IMR-90 (cell line): ENCODE data around the gene TJAP1. TPM values are rescaled to one million over a fixed set of nuclear protein-coding genes. Genes with fewer than 3 reads are reported as not detected.
A peak's percentile ranks its signal among the peaks of the same experiment; 100 is the strongest.

Experiments used
- ATAC-seq: fragments of 200-7000 bp; cut with Tn5 transposase; 2 replicates; pipeline ENCODE4 v1.9.1; 2020; ENCODE audit warnings: low read depth, mild to moderate bottlenecking, moderate library complexity
- BruUV-seq: library from RNA; stranded (reverse); fragments of 400-500 nt; replicated peaks from 2 replicates; lab custom pipeline; 2021; lab: Mats Ljungman, UMichigan
- CTCF ChIA-PET: fragments of 300-600 bp; formaldehyde crosslinking; extraction: SDS; loops from one replicate; lab custom pipeline; 2021; ENCODE audit warnings: antibody characterized with exemption; lab: Yijun Ruan, JAX
- POLR2A ChIA-PET: fragments of 300-600 bp; sonication (Branson Sonifier 250); formaldehyde crosslinking; loops from one replicate; lab custom pipeline; 2022; ENCODE audit warnings: antibody characterized with exemption; ENCODE audit not compliant: unreplicated experiment; lab: Charles Lee
- DNase-seq: peaks from one replicate; pipeline ENCODE4 v3.0.0; 2013
- H2AFZ ChIP-seq: replicated peaks from 2 replicates; pipeline ENCODE3; 2013; ENCODE audit warnings: low read length, mild to moderate bottlenecking; ENCODE audit not compliant: poor library complexity
- H2AK5ac ChIP-seq: 2 replicates; pipeline ENCODE4 v1.6.1; 2013; ENCODE audit warnings: low read depth, low read length, inconsistent platforms
- H2AK9ac ChIP-seq: replicated peaks from 2 replicates; pipeline ENCODE3; 2013; ENCODE audit warnings: mild to moderate bottlenecking, low read depth, low read length, moderate library complexity; ENCODE audit not compliant: poor library complexity
- H2BK120ac ChIP-seq: 2 replicates; pipeline ENCODE4 v1.6.1; 2013; ENCODE audit warnings: low read depth, low read length, inconsistent platforms
- H2BK15ac ChIP-seq: 3 replicates; pipeline ENCODE4 v1.6.1; 2013; ENCODE audit warnings: low read depth, low read length, inconsistent platforms
- H2BK20ac ChIP-seq: 2 replicates; pipeline ENCODE4 v1.6.1; 2013; ENCODE audit warnings: low read depth, mild to moderate bottlenecking, inconsistent platforms, low read length, moderate library complexity
- H2BK5ac ChIP-seq: 2 replicates; pipeline ENCODE4 v1.6.1; 2013; ENCODE audit warnings: mild to moderate bottlenecking, low read depth, low read length, inconsistent platforms; ENCODE audit not compliant: poor library complexity, severe bottlenecking
- H3K14ac ChIP-seq: replicated peaks from 2 replicates; pipeline ENCODE4 v1.6.1; 2013; ENCODE audit warnings: low read depth, low read length, inconsistent platforms
- H3K18ac ChIP-seq: 2 replicates; pipeline ENCODE4 v1.6.1; 2013; ENCODE audit warnings: low read depth, low read length, control low read depth
- H3K23ac ChIP-seq: 2 replicates; pipeline ENCODE4 v1.6.1; 2013; ENCODE audit warnings: low read depth, low read length, inconsistent platforms
- H3K27ac ChIP-seq: 2 replicates; pipeline ENCODE4 v1.5.1; 2013; ENCODE audit warnings: mild to moderate bottlenecking, control low read depth, low read length; ENCODE audit not compliant: insufficient read depth
- H3K27me3 ChIP-seq: 2 replicates; pipeline ENCODE4 v1.6.1; 2013; ENCODE audit warnings: low read length; ENCODE audit not compliant: control insufficient read depth, insufficient read depth
- H3K36me3 ChIP-seq: 2 replicates; pipeline ENCODE4 v1.6.1; 2013; ENCODE audit warnings: low read length, mixed read lengths; ENCODE audit not compliant: control insufficient read depth, insufficient read depth
- H3K4ac ChIP-seq: 2 replicates; pipeline ENCODE4 v1.6.1; 2013; ENCODE audit warnings: low read depth, low read length, inconsistent platforms
- H3K4me1 ChIP-seq: 2 replicates; pipeline ENCODE4 v1.6.1; 2013; ENCODE audit warnings: low read length, mixed read lengths; ENCODE audit not compliant: control insufficient read depth, insufficient read depth
- H3K4me2 ChIP-seq: 2 replicates; pipeline ENCODE4 v1.6.1; 2013; ENCODE audit warnings: low read depth, mild to moderate bottlenecking, control low read depth, low read length, moderate library complexity
- H3K4me3 ChIP-seq: 2 replicates; pipeline ENCODE4 v1.5.1; 2013; ENCODE audit warnings: low read depth, mild to moderate bottlenecking, control low read depth, low read length, moderate library complexity; ENCODE audit not compliant: insufficient read depth
- H3K56ac ChIP-seq: 2 replicates; pipeline ENCODE4 v1.6.1; 2013; ENCODE audit warnings: low read length, inconsistent platforms; ENCODE audit not compliant: insufficient read depth; ENCODE audit errors: extremely low read depth
- H3K79me1 ChIP-seq, 2 experiments: 2 replicates each; pipeline ENCODE4 v1.6.1; 2013; ENCODE audit warnings: low read length in 2 of 2, inconsistent platforms in 1 of 2, low read depth in 1 of 2
- H3K9ac ChIP-seq: 2 replicates; pipeline ENCODE4 v1.6.1; 2013; ENCODE audit warnings: low read depth, low read length, control low read depth
- H3K9me1 ChIP-seq: 2 replicates; pipeline ENCODE4 v1.6.1; 2013; ENCODE audit warnings: low read length, inconsistent platforms; ENCODE audit not compliant: insufficient read depth
- H3K9me3 ChIP-seq: 2 replicates; pipeline ENCODE4 v1.6.1; 2013; ENCODE audit warnings: low read length; ENCODE audit not compliant: control insufficient read depth, insufficient read depth
- H4K20me1 ChIP-seq: 2 replicates; pipeline ENCODE4 v1.6.1; 2013; ENCODE audit warnings: low read length, inconsistent platforms; ENCODE audit not compliant: insufficient read depth
- H4K5ac ChIP-seq: 2 replicates; pipeline ENCODE4 v1.6.1; 2013; ENCODE audit warnings: mild to moderate bottlenecking, low read depth, low read length, control low read depth
- H4K8ac ChIP-seq, 2 experiments: 2 replicates each; pipeline ENCODE4 v1.6.1; 2013; ENCODE audit warnings: low read depth in 2 of 2, low read length in 2 of 2, control low read depth in 1 of 2, inconsistent platforms in 1 of 2
- H4K91ac ChIP-seq: 2 replicates; pipeline ENCODE4 v1.6.1; 2013; ENCODE audit warnings: low read depth, low read length, inconsistent platforms; ENCODE audit not compliant: insufficient read depth
- BHLHE40 ChIP-seq: fragments of 150-350 bp; IDR thresholded peaks from 2 replicates; pipeline ENCODE4 v1.6.1; 2016; ENCODE audit warnings: mild to moderate bottlenecking, low read depth, low read length
- CEBPB ChIP-seq: IDR thresholded peaks from 2 replicates; pipeline ENCODE4 v1.6.1; 2012; ENCODE audit warnings: low read depth, low read length, improper control_type of control experiment
- ELK1 ChIP-seq: fragments of 150-350 bp; IDR thresholded peaks from 2 replicates; pipeline ENCODE4 v1.6.1; 2016; ENCODE audit warnings: low read depth, mild to moderate bottlenecking, low read length, moderate library complexity, borderline replicate concordance
- MAZ ChIP-seq: IDR thresholded peaks from 2 replicates; pipeline ENCODE4 v1.6.1; 2012; ENCODE audit warnings: low read depth, mild to moderate bottlenecking, low read length, improper control_type of control experiment, moderate library complexity, borderline replicate concordance
- MXI1 ChIP-seq: IDR thresholded peaks from 2 replicates; pipeline ENCODE4 v1.6.1; 2012; ENCODE audit warnings: low read depth, mild to moderate bottlenecking, low read length, moderate library complexity, borderline replicate concordance
- NFE2L2 ChIP-seq: fragments of 150-350 bp; IDR thresholded peaks from 2 replicates; pipeline ENCODE4 v1.6.1; 2016; ENCODE audit warnings: low read depth, mild to moderate bottlenecking, low read length
- POLR2A ChIP-seq: IDR thresholded peaks from 2 replicates; pipeline ENCODE4 v1.6.1; 2012; ENCODE audit warnings: mild to moderate bottlenecking, low read depth, low read length
- RAD21 ChIP-seq: IDR thresholded peaks from 2 replicates; pipeline ENCODE4 v1.6.1; 2012; ENCODE audit warnings: low read length, improper control_type of control experiment
- RCOR1 ChIP-seq: IDR thresholded peaks from 2 replicates; pipeline ENCODE4 v1.6.1; 2012; ENCODE audit warnings: mild to moderate bottlenecking, low read length, improper control_type of control experiment; ENCODE audit not compliant: insufficient replicate concordance
- SMC3 ChIP-seq: fragments of 150-350 bp; IDR thresholded peaks from 2 replicates; pipeline ENCODE4 v1.6.1; 2016; ENCODE audit warnings: low read depth, mild to moderate bottlenecking, antibody characterized with exemption, low read length, moderate library complexity
- USF2 ChIP-seq: fragments of 150-350 bp; IDR thresholded peaks from 2 replicates; pipeline ENCODE4 v1.6.1; 2017; ENCODE audit warnings: mild to moderate bottlenecking, antibody characterized with exemption, low read length, low read depth
- WGBS, 2 experiments: methylation state at CpG; one replicate each; pipeline versions ENCODE4 v1.1.5 to v1.1.7; 2013; ENCODE audit warnings: missing lambda C conversion rate in 2 of 2; ENCODE audit not compliant: insufficient read length in 1 of 2; ENCODE audit errors: extremely low coverage in 2 of 2; 5-methylcytosine and 5-hydroxymethylcytosine counted together
- dilution Hi-C: fragments of 300-500 bp; cut with HindIII; formaldehyde crosslinking; loops from one replicate; pipeline ENCODE4 v1.14.3; 2018; ENCODE audit warnings: low sequenced_read_pairs; ENCODE audit not compliant: unreplicated experiment
- in situ Hi-C: fragments of 300-500 bp; cut with MboI; formaldehyde crosslinking; loops from 3 replicates; pipeline ENCODE4 v1.14.3; 2019; ENCODE audit warnings: low sequenced_read_pairs, inconsistent platforms, mixed read lengths
- intact Hi-C: fragments of 100-400 bp; cut with micrococcal nuclease; formaldehyde crosslinking; loops from 2 replicates; pipeline ENCODE4 v1.10.0; 2022
- polyA plus RNA-seq, 3 experiments: library from polyadenylated mRNA; depleted of rRNA; stranded (reverse); fragments of >200 nt; gene quantifications; 2 replicates each; pipeline ENCODE4 v1.2.3, GENCODE V29; 2012; ENCODE audit warnings: low replicate concordance in 1 of 3
- total RNA-seq: library from RNA; depleted of rRNA; stranded (reverse); fragments of >200 nt; gene quantifications from 2 replicates; pipeline ENCODE4 v1.2.3, GENCODE V29; 2012

The TJAP1 gene
- total and polyA plus RNA-seq, 2 of the 4 experiments (the other 2 are of a cell fraction): 12.2 to 34.2 TPM

- BruUV-seq: no TSS peak
- peaks cover 38% of the 10 kb centered on the region for H3K36me3 ChIP-seq
- H4K8ac ChIP-seq: no peak overlapping the region
- H4K20me1 ChIP-seq: peaks cover 10% of the 10 kb centered on the region; the same call in 1 of the 2 replicates
- H3K4me2 ChIP-seq: no peak overlapping the region
- H3K9me1 ChIP-seq: peaks cover 10% of the 10 kb centered on the region; the same call in 1 of the 2 replicates
- no peak overlapping the region for H3K27ac ChIP-seq
- ATAC-seq: no peak
- TF ChIP-seq BHLHE40: no peak
- TF ChIP-seq SMC3: no peak
- no peak for TF ChIP-seq ELK1
- no peak for TF ChIP-seq USF2
- no peak for TF ChIP-seq NFE2L2
- no peak for TF ChIP-seq CEBPB
- no peak for TF ChIP-seq RAD21
- TF ChIP-seq MXI1: no peak
- no peak for TF ChIP-seq RCOR1
- TF ChIP-seq POLR2A: no peak
- TF ChIP-seq MAZ: no peak
- H2AK9ac ChIP-seq: peak overlapping the region; percentile 93
- H3K27me3 ChIP-seq: no peaks in the 10 kb centered on the region
- H2AK5ac ChIP-seq: no peak overlapping the region
- H3K9ac ChIP-seq: no peak overlapping the region
- dilution Hi-C loops (no loop called here), intact Hi-C loops (no loop called here), in situ Hi-C loops (no loop called here)
- H2BK15ac ChIP-seq: no peak overlapping the region
- peaks cover 9% of the 10 kb centered on the region for H3K4me1 ChIP-seq
- no peak overlapping the region for H3K4ac ChIP-seq
- H4K5ac ChIP-seq: no peak overlapping the region
- DNase-seq: no peak
- no peak overlapping the region for H2BK120ac ChIP-seq
- H2AFZ ChIP-seq: peak overlapping the region; percentile 97
- ChIA-PET CTCF (no interaction called here), POLR2A (no interaction called here)
- no peak overlapping the region for H3K14ac ChIP-seq
- no peak overlapping the region for H3K18ac ChIP-seq
- H3K4me3 ChIP-seq: no peak overlapping the region
- no peak overlapping the region for H2BK20ac ChIP-seq
- peaks cover 11 to 22% of the 10 kb centered on the region in 2 experiments for H3K79me1 ChIP-seq
- H2BK5ac ChIP-seq: no peak overlapping the region
- no peak overlapping the region for H4K91ac ChIP-seq
- 90% methylated on average over 5 of the region's 10 CpGs; no CpG with 5 or more reads in 1 of the 2 experiments for WGBS, 2 experiments
- no peak overlapping the region for H3K56ac ChIP-seq
- H3K9me3 ChIP-seq: no peaks in the 10 kb centered on the region
- no peak overlapping the region for H3K23ac ChIP-seq
Measured at GRCh38 chr6:43510827-43511163, 33.4 kb downstream of the TJAP1 start.
